Astrocyte (in vitro differentiated cells and primary cell): ENCODE data around the gene FAM171A2. TPM values are rescaled to one million over a fixed set of nuclear protein-coding genes. Genes with fewer than 3 reads are reported as not detected.

Source experiments
- DNase-seq: peaks from one replicate; pipeline ENCODE4 v3.0.0-alpha.2; 2010; ENCODE audit warnings: low read depth
- FAIRE-seq: peaks from 2 replicates; lab custom pipeline; 2011; peaks lifted over from hg19 to GRCh38; lab: Jason Lieb, UNC
- H2AFZ ChIP-seq: 2 replicates; pipeline ENCODE4 v1.6.0; 2012; ENCODE audit warnings: low read depth, low read length, inconsistent platforms
- H3K27ac ChIP-seq: 2 replicates; pipeline ENCODE4 v1.5.1; 2011; ENCODE audit warnings: low read depth, low read length, inconsistent platforms
- H3K27me3 ChIP-seq: 2 replicates; pipeline ENCODE4 v1.6.0; 2011; ENCODE audit warnings: low read length, inconsistent platforms; ENCODE audit not compliant: insufficient read depth
- H3K36me3 ChIP-seq: 2 replicates; pipeline ENCODE4 v1.5.1; 2011; ENCODE audit warnings: low read length, inconsistent platforms; ENCODE audit not compliant: insufficient read depth
- H3K4me1 ChIP-seq: 2 replicates; pipeline ENCODE4 v1.5.1; 2011; ENCODE audit warnings: low read length, inconsistent platforms; ENCODE audit not compliant: insufficient read depth
- H3K4me2 ChIP-seq: 2 replicates; pipeline ENCODE4 v1.6.0; 2012; ENCODE audit warnings: low read length, inconsistent platforms
- H3K4me3 ChIP-seq: 2 replicates; pipeline ENCODE4 v1.5.1; 2011; ENCODE audit warnings: low read depth, mild to moderate bottlenecking, low read length, inconsistent platforms; ENCODE audit not compliant: insufficient read depth
- H3K79me2 ChIP-seq: 2 replicates; pipeline ENCODE4 v1.6.0; 2012; ENCODE audit warnings: mild to moderate bottlenecking, low read length, inconsistent platforms; ENCODE audit not compliant: insufficient read depth
- H3K9ac ChIP-seq: 2 replicates; pipeline ENCODE4 v1.6.0; 2012; ENCODE audit warnings: mild to moderate bottlenecking, low read length, inconsistent platforms
- H3K9me3 ChIP-seq: 2 replicates; pipeline ENCODE4 v1.5.1; 2012; ENCODE audit warnings: low read depth, mild to moderate bottlenecking, low read length, inconsistent platforms; ENCODE audit not compliant: insufficient read depth
- H4K20me1 ChIP-seq: 2 replicates; pipeline ENCODE4 v1.6.0; 2012; ENCODE audit warnings: low read length, inconsistent platforms; ENCODE audit not compliant: insufficient read depth
- H3K27ac Mint-ChIP-seq: one replicate; pipeline ENCODE4 v1.8.0; 2021; ENCODE audit warnings: mild to moderate bottlenecking, mixed read lengths; ENCODE audit not compliant: unreplicated experiment
- H3K27me3 Mint-ChIP-seq: one replicate; pipeline ENCODE4 v1.8.0; 2021; ENCODE audit warnings: low read depth, mixed read lengths; ENCODE audit not compliant: unreplicated experiment
- H3K36me3 Mint-ChIP-seq: one replicate; pipeline ENCODE4 v1.8.0; 2021; ENCODE audit warnings: low read depth, mixed read lengths; ENCODE audit not compliant: unreplicated experiment
- H3K4me1 Mint-ChIP-seq: one replicate; pipeline ENCODE4 v1.8.0; 2021; ENCODE audit warnings: low read depth, mixed read lengths; ENCODE audit not compliant: unreplicated experiment
- H3K4me3 Mint-ChIP-seq: one replicate; pipeline ENCODE4 v1.8.0; 2021; ENCODE audit warnings: mild to moderate bottlenecking, moderate library complexity, mixed read lengths; ENCODE audit not compliant: unreplicated experiment
- H3K9me3 Mint-ChIP-seq: one replicate; pipeline ENCODE4 v1.8.0; 2021; ENCODE audit warnings: mild to moderate bottlenecking, mixed read lengths; ENCODE audit not compliant: unreplicated experiment
- CTCF ChIP-seq: IDR thresholded peaks from 2 replicates; pipeline ENCODE4 v1.5.1; 2011; ENCODE audit warnings: low read depth, mild to moderate bottlenecking, inconsistent platforms, low read length, moderate library complexity; ENCODE audit not compliant: insufficient read depth
- EZH2 ChIP-seq: IDR thresholded peaks from 2 replicates; pipeline ENCODE4 v1.6.1; 2012; ENCODE audit warnings: mild to moderate bottlenecking, low read length, inconsistent platforms; ENCODE audit not compliant: insufficient read depth
- total RNA-seq: library from RNA; stranded (reverse); gene quantifications from 2 replicates; pipeline ENCODE4 v1.2.1, GENCODE V29; 2021

FAM171A2 gene
- total RNA-seq, 1 donor from 2014 or later: 18.2 TPM

GRCh38 chr17:44408786-44409185 is 45.1 kb upstream of the FAM171A2 start:
- Histone ChIP-seq H3K4me3 (no peak overlapping the region), H3K9ac (no peak overlapping the region), H3K79me2 (no peaks in the 10 kb centered on the region), H3K27ac (no peak overlapping the region), H3K4me1 (no peaks in the 10 kb centered on the region), H3K36me3 (peaks cover 3% of the 10 kb centered on the region), H2AFZ (no peak overlapping the region), H3K27me3 (no peaks in the 10 kb centered on the region), H4K20me1 (no peaks in the 10 kb centered on the region), H3K9me3 (no peaks in the 10 kb centered on the region), H3K4me2 (no peak overlapping the region)
- Mint-ChIP-seq H3K27me3 (no peaks in the 10 kb centered on the region), H3K27ac (no peak overlapping the region), H3K9me3 (no peaks in the 10 kb centered on the region), H3K4me1 (peaks cover 3% of the 10 kb centered on the region), H3K36me3 (peaks cover 9% of the 10 kb centered on the region), H3K4me3 (no peak overlapping the region)
- TF ChIP-seq EZH2 (no peak), CTCF (no peak)
- DNase-seq (no peak), FAIRE-seq (no peak)

- H3K27me3 ChIP-seq: no peaks in the 10 kb centered on the region
- peaks cover 25% of the 10 kb centered on the region for H3K36me3 ChIP-seq
- TF ChIP-seq EZH2 (no peak), CTCF (no peak)
- H4K20me1 ChIP-seq: peaks cover 10% of the 10 kb centered on the region
- no peak overlapping the region for H3K4me2 ChIP-seq
- Mint-ChIP-seq H3K27ac (no peak overlapping the region), H3K4me3 (no peak overlapping the region), H3K27me3 (no peaks in the 10 kb centered on the region), H3K4me1 (peaks cover 3% of the 10 kb centered on the region), H3K9me3 (no peaks in the 10 kb centered on the region), H3K36me3 (peaks cover 15% of the 10 kb centered on the region)
- H3K9me3 ChIP-seq: no peaks in the 10 kb centered on the region
- H3K79me2 ChIP-seq: no peaks in the 10 kb centered on the region
- FAIRE-seq (no peak), DNase-seq (no peak)
- no peak overlapping the region for H2AFZ ChIP-seq
- no peak overlapping the region for H3K4me3 ChIP-seq
- no peak overlapping the region for H3K27ac ChIP-seq
- H3K4me1 ChIP-seq: no peaks in the 10 kb centered on the region
- no peak overlapping the region for H3K9ac ChIP-seq
Observed at GRCh38 chr17:44402564-44403172, 39.0 kb upstream of the FAM171A2 start.

- peak; percentile 65 for FAIRE-seq
Observed at GRCh38 chr17:44400226-44400847, 36.7 kb upstream of the FAM171A2 start.

More at GRCh38 chr17:44400226-44400847, 36.7 kb upstream of the FAM171A2 start:
- H3K4me2 ChIP-seq: no peak overlapping the region
- peaks cover 32% of the 10 kb centered on the region for H3K36me3 ChIP-seq
- DNase-seq: no peak
- no peaks in the 10 kb centered on the region for H3K9me3 ChIP-seq
- no peaks in the 10 kb centered on the region for H3K4me1 ChIP-seq
- H3K36me3 Mint-ChIP-seq: peaks cover 21% of the 10 kb centered on the region
- no peaks in the 10 kb centered on the region for H3K27me3 Mint-ChIP-seq
- H4K20me1 ChIP-seq: peaks cover 16% of the 10 kb centered on the region
- no peaks in the 10 kb centered on the region for H3K27me3 ChIP-seq
- H3K4me3 Mint-ChIP-seq: no peak overlapping the region
- H3K79me2 ChIP-seq: no peaks in the 10 kb centered on the region
- H3K27ac Mint-ChIP-seq: peak overlapping the region; percentile 70
- H3K4me3 ChIP-seq: no peak overlapping the region
- no peak overlapping the region for H2AFZ ChIP-seq
- H3K9ac ChIP-seq: no peak overlapping the region
- no peak for TF ChIP-seq EZH2
- TF ChIP-seq CTCF: peak; percentile 61
- H3K9me3 Mint-ChIP-seq: no peaks in the 10 kb centered on the region
- H3K27ac ChIP-seq: no peak overlapping the region
- no peaks in the 10 kb centered on the region for H3K4me1 Mint-ChIP-seq
